Kidney (tissue), 14 donors: Measurements from ENCODE around the gene CNOT6. TPM values are rescaled to one million over a fixed set of nuclear protein-coding genes. Genes with fewer than 3 reads are reported as not detected.

ENCODE experiments used
- DNase-seq, 5 donors: peaks; one replicate each; pipeline ENCODE4 v3.0.0-alpha.2; 2013 to 2020
- FAIRE-seq: peaks from 2 replicates; lab custom pipeline; 2012; peaks lifted over from hg19 to GRCh38; lab: Jason Lieb, UNC
- H3K27ac ChIP-seq, 2 donors: one replicate each; pipeline ENCODE4 v1.7.0; 2013; ENCODE audit warnings: low read depth in 2 of 2, low read length in 2 of 2, inconsistent platforms in 1 of 2
- H3K27me3 ChIP-seq: one replicate; pipeline ENCODE4 v1.7.1; 2013; ENCODE audit warnings: low read length, inconsistent platforms; ENCODE audit not compliant: control insufficient read depth, insufficient read depth
- H3K36me3 ChIP-seq, 3 donors: one replicate each; pipeline versions ENCODE4 v1.7.0 to v1.7.1; 2013; ENCODE audit warnings: low read length in 3 of 3, control low read depth in 1 of 3, inconsistent platforms in 1 of 3; ENCODE audit not compliant: insufficient read depth in 3 of 3, control insufficient read depth in 2 of 3
- H3K4me1 ChIP-seq, 3 donors: one replicate each; pipeline versions ENCODE4 v1.7.0 to v1.7.1; 2013; ENCODE audit warnings: low read length in 3 of 3, inconsistent platforms in 1 of 3, low read depth in 1 of 3; ENCODE audit not compliant: control insufficient read depth in 2 of 3, insufficient read depth in 2 of 3
- H3K4me3 ChIP-seq, 3 donors: one replicate each; pipeline versions ENCODE4 v1.7.0 to v1.8.1; 2013; ENCODE audit warnings: low read length in 3 of 3, control low read depth in 1 of 3, inconsistent platforms in 1 of 3
- H3K9ac ChIP-seq, 3 donors: one replicate each; pipeline versions ENCODE4 v1.7.0 to v1.7.1; 2013; ENCODE audit warnings: low read length in 3 of 3, control low read depth in 1 of 3, inconsistent platforms in 1 of 3
- H3K9me3 ChIP-seq, 3 donors: one replicate each; pipeline versions ENCODE4 v1.7.0 to v1.7.1; 2013; ENCODE audit warnings: low read length in 3 of 3, control low read depth in 1 of 3, inconsistent platforms in 1 of 3; ENCODE audit not compliant: control insufficient read depth in 2 of 3, insufficient read depth in 1 of 3
- CTCF ChIP-seq: IDR thresholded peaks from 3 replicates; pipeline ENCODE4 v1.5.1; 2012; ENCODE audit warnings: mild to moderate bottlenecking, moderate library complexity, borderline replicate concordance; ENCODE audit not compliant: insufficient read depth; ENCODE audit errors: extremely low read depth
- intact Hi-C: fragments of 100-400 bp; cut with DNase I; formaldehyde crosslinking; loops from one replicate; pipeline ENCODE4 v1.11.1; 2022
- polyA plus RNA-seq: library from polyadenylated mRNA; stranded (reverse); fragments of 350-450 nt; fragmentation: Illumina TruSeq; extraction: RNeasy Lipid Tissue Mini Kit (QIAGEN cat#74804); gene quantifications from one replicate; pipeline ENCODE4 v1.2.3, GENCODE V29; 2014; ENCODE audit warnings: low read depth, low replicate concordance; ENCODE audit not compliant: insufficient read depth
- total RNA-seq: library from RNA; stranded (reverse); fragmentation: NEBNext Ultra II Directional; extraction: Animal tissue kit (Norgen Biotek cat#: 25700); gene quantifications from one replicate; pipeline ENCODE4 v1.2.1, GENCODE V29; 2021
- donor health status: control.
- donor health status: control.
- donor health status: control.
- donor health status: control.
- donor health status: control.
- donor health status: DM: yes; HTN: yes; CAD: no.
- donor health status: Normal renal cell carcinoma (clear cell type).

The CNOT6 gene
- total and polyA plus RNA-seq, 2 donors from 2014 or later = 5.9 to 25.7 TPM

- Histone ChIP-seq H3K9ac (no peak overlapping the region), H3K27me3 (no peaks in the 10 kb centered on the region), H3K36me3 (no peaks in the 10 kb centered on the region), H3K27ac (no peak overlapping the region), H3K4me3 (no peak overlapping the region), H3K4me1 (peaks cover 0 to 7% (median 0%) of the 10 kb centered on the region in 3 donors), H3K9me3 (no peaks in the 10 kb centered on the region)
- intact Hi-C loops = no loop called here
- TF ChIP-seq CTCF = no peak
- no peak for FAIRE-seq
- DNase-seq = no peak
Measured at GRCh38 chr5:180627386-180628120, 133.4 kb downstream of the CNOT6 start.

Other genes starting within 250 kb of the CNOT6 start
- gene MAPK9, start 202.3 kb upstream of the CNOT6 start, total RNA-seq = 30.9 TPM
- gene MAPK9, start 202.3 kb upstream of the CNOT6 start, polyA plus RNA-seq = 17.3 TPM
- 15.9 TPM for gene GFPT2, start 141.0 kb upstream of the CNOT6 start, total RNA-seq
- 2.7 TPM for gene GFPT2, start 141.0 kb upstream of the CNOT6 start, polyA plus RNA-seq
- 1.1 TPM for gene SCGB3A1, start 97.1 kb downstream of the CNOT6 start, total RNA-seq
- 2.3 TPM for gene SCGB3A1, start 97.1 kb downstream of the CNOT6 start, polyA plus RNA-seq
- gene FLT4, start 155.2 kb downstream of the CNOT6 start, total RNA-seq = 29.4 TPM
- gene FLT4, start 155.2 kb downstream of the CNOT6 start, polyA plus RNA-seq = 6.9 TPM
- gene OR2Y1, start 245.7 kb downstream of the CNOT6 start, total RNA-seq = not detected
- not detected for gene OR2Y1, start 245.7 kb downstream of the CNOT6 start, polyA plus RNA-seq